ENCODE measurements around the gene TBC1D20.
"Not testable (repeated sequence)": the region's sequence is repeated elsewhere in the genome, so short reads cannot be mapped to it uniquely, and the experiment has no call there.

Gene TBC1D20

DNA sequence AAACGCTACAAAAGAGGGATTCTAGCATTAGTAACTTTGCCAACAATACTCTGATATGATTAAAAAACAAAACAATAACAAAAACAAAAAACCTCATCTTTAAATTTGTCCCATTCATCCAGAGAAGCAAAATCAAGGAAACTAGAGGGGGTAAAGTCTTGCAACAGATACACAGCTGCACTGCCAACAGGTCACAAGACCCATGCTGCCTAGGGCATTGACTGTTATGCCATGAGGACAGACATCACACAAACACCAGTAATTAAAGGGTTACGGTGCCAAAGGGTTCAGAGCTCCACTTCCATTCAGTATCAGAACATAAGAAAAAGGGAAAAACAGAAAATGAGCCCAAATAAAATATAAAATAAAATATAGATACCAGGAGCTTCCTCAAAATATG, 1.6 kb downstream of the TBC1D20 start:
- DNase-seq (ENCODE audit: extremely low read depth, low read depth): no peak
- H3K4me3 ChIP-seq (replicated peaks; ENCODE audit: low read depth, low read length): peak overlapping the region; percentile 80
- TF ChIP-seq, protein P1, sequence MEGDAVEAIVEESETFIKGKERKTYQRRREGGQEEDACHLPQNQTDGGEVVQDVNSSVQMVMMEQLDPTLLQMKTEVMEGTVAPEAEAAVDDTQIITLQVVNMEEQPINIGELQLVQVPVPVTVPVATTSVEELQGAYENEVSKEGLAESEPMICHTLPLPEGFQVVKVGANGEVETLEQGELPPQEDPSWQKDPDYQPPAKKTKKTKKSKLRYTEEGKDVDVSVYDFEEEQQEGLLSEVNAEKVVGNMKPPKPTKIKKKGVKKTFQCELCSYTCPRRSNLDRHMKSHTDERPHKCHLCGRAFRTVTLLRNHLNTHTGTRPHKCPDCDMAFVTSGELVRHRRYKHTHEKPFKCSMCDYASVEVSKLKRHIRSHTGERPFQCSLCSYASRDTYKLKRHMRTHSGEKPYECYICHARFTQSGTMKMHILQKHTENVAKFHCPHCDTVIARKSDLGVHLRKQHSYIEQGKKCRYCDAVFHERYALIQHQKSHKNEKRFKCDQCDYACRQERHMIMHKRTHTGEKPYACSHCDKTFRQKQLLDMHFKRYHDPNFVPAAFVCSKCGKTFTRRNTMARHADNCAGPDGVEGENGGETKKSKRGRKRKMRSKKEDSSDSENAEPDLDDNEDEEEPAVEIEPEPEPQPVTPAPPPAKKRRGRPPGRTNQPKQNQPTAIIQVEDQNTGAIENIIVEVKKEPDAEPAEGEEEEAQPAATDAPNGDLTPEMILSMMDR (IDR thresholded peaks at IDR 0.05; ENCODE audit: low read depth, low read length, missing control alignments): no peak

DNA sequence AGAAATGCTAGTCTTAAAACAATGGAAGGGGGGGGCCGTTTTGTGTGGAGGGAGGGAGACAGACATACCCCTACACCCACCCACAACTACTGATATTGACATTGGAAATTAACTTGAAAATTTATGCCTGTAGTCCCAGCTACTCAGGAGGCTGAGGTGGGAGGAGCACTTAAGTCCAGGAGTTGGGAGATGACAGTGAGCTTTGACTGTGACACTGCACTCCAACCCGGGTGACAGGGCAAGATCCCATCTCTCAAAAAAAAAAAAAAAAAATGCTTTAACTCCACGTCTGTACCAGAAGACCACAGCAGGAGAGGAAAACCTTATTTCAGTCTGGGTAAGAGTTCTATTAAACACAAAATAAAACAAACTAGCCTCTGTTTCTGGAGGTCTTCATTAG, 2.2 kb downstream of the TBC1D20 start:
- DNase-seq (ENCODE audit: extremely low read depth, low read depth): no peak
- TF ChIP-seq, protein P1 (IDR thresholded peaks at IDR 0.05; ENCODE audit: low read depth, low read length, missing control alignments): no peak
- H3K4me3 ChIP-seq (replicated peaks; ENCODE audit: low read depth, low read length): peak overlapping the region; percentile 80; the same call in 1 of the 2 replicates

DNA sequence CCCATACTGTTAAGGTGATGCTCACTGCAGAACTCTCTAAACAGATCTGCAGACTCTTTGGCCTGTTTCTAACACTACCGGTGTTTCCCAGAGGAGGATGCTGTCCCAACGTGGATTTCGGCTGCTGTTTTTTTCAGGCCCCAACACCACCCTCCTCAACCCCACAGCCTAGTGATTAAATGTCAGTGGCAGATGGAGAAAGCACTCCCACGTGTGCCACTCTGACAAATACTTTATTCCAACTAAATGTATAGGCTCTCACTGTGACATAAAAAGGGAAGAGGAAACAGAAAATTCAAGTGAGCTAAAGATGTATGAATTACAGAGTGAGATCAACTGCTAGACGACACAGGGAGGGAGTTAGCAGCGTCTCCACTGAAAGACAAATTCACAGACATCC, 3.6 kb downstream of the TBC1D20 start:
- no peak for DNase-seq (ENCODE audit: extremely low read depth, low read depth)
- no peak overlapping the region for H3K4me3 ChIP-seq (replicated peaks; ENCODE audit: low read depth, low read length)
- TF ChIP-seq, protein P1 (IDR thresholded peaks at IDR 0.05; ENCODE audit: low read depth, low read length, missing control alignments): no peak

DNA sequence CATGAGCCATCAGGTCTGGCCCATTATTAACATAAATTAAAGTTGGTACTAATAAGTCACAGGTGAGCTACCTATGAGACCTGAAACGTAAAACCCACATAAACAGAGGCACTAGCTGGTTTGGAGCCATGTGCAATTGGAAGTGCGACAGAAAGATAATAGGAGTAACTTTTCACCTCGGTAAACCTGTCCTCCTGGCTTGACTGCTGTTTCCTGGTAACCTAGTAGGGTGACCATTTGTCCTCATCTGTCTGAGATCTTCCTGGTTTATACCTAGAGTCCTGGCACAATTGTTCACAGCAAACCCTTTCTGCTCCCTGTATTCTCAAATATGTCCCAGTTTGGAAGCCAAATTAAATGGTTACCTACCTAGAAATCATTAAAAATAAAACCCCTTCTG, 7.4 kb downstream of the TBC1D20 start:
- DNase-seq (ENCODE audit: extremely low read depth, low read depth): no peak

DNA sequence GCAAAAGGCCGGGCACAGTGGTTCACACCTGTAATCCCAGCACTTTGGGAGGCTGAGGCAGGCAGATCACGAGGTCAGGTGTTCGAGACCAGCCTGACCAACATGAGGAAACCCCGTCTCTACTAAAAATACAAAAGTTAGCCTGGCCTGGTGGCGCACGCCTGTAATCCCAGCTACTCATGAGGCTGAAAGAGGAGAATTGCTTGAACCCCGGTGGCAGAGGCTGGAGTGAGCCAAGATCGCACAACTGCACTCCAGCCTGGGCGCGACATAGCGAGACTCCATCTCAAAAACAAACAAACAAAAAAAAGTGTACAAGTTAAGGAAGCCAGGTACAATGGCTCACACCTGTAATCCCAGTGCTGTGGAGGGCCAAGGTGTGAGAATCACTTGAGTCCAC, 10.3 kb downstream of the TBC1D20 start:
- not testable (repeated sequence) for H3K4me3 ChIP-seq (replicated peaks; ENCODE audit: low read depth, low read length); DNase-seq (ENCODE audit: extremely low read depth, low read depth)

More for the DNA sequence above, 7.4 kb downstream of the TBC1D20 start:
- TF ChIP-seq, protein P1 (IDR thresholded peaks at IDR 0.05; ENCODE audit: low read depth, low read length, missing control alignments): no peak
- no peak overlapping the region for H3K4me3 ChIP-seq (replicated peaks; ENCODE audit: low read depth, low read length)

DNA sequence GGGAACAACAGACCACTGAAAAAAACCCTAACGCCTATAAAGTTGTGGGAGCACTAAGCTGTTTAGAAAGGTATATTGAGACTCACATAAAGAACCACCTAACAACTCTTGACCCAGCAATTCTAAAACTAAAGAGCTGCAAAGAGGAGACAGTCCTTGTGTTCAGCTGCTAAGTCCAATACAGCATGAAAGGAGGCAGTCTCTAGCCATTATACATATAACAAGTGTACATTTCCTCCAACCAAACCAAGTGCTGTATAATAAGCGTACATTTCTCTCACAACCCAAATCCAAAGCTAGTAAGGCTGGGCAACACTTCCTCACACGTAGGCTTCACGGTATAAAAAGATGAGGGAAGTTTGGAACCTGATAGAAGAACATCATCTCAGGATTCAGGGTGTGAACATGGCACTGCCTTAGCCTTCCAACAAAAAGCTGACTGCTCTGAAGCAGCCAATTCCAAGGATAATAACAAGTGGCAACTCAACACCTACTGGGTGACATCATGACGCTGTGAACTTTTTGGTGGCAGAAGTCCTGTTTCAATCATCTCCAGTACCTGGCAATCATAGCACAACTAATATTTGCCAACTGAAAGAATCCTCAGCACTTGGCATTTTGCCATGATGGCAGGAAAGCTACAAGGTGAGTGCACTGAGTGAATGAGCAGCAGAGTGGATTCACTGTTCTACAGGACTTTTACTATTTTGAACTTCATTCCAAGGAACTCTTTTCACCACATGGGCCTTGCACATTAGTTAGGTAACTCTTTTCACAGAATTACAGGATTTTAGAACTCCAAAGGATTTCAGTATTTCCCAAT, 16.6 kb downstream of the TBC1D20 start:
- H3K4me3 ChIP-seq (replicated peaks; ENCODE audit: low read depth, low read length): no peak overlapping the region
- TF ChIP-seq, protein P1 (IDR thresholded peaks at IDR 0.05; ENCODE audit: low read depth, low read length, missing control alignments): no peak
- DNase-seq (ENCODE audit: extremely low read depth, low read depth): no peak

DNA sequence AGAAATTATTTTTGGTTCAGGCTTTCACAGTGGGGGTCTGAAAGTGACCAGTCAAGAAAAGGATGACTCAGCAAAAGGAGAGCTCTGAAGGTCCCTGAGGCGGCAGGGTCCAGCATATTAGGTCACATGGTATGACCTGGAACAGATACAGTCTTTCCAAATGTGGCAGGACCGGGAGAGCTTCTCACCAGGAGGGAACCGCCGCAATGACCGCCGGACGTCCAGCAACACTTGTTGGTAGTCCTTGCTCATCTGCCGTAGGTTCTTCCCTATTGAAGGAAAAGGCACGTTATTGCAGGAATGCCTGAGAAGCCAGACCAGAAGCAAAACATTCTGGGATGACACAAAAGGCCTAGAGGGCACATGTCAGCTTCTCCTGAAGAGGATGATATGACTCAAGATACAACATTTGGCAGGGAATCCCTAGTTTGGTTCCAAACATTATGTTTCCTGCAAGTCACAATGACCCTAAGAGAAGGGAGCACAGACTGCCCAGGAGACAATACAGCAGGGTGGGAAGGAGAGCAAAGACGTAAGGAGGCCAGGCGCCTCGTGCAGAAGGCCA, 17.4 kb downstream of the TBC1D20 start:
- no peak overlapping the region for H3K4me3 ChIP-seq (replicated peaks; ENCODE audit: low read depth, low read length)
- no peak for DNase-seq (ENCODE audit: extremely low read depth, low read depth)
- TF ChIP-seq, protein P1 (IDR thresholded peaks at IDR 0.05; ENCODE audit: low read depth, low read length, missing control alignments): no peak

Data from HFF-Myc (cell line).